GM23338 (cell line): ENCODE measurements around the gene IFI35. TPM values are rescaled to one million over a fixed set of nuclear protein-coding genes. Genes with fewer than 3 reads are reported as not detected.

Experiments
- ATAC-seq: fragments of 200-7000 bp; cut with Tn5 transposase; 3 replicates; pipeline ENCODE4 v1.9.1; 2020
- DNase-seq: peaks from one replicate; pipeline ENCODE4 v3.0.0-alpha.2; 2015; ENCODE audit warnings: low spot score
- H2AFZ ChIP-seq: fragments of 200-600 bp; sonication (generic); 2 replicates; pipeline ENCODE4 v1.8.0; 2016; ENCODE audit warnings: antibody characterized with exemption, mild to moderate bottlenecking, moderate library complexity
- H3F3A ChIP-seq: fragments of 200-600 bp; sonication (generic); replicated peaks from 2 replicates; pipeline ENCODE4 v1.8.0; 2017; ENCODE audit warnings: antibody characterized with exemption, mixed run types, low read depth
- H3K27ac ChIP-seq: fragments of 200-600 bp; sonication (generic); 2 replicates; pipeline ENCODE4 v1.6.1; 2016; ENCODE audit warnings: low read depth
- H3K27me3 ChIP-seq: fragments of 200-600 bp; sonication (generic); 2 replicates; pipeline ENCODE4 v1.8.0; 2016; ENCODE audit warnings: mild to moderate bottlenecking, mixed run types, moderate library complexity; ENCODE audit not compliant: insufficient read depth
- H3K36me3 ChIP-seq: fragments of 200-600 bp; sonication (generic); 2 replicates; pipeline ENCODE4 v1.8.0; 2016; ENCODE audit warnings: mild to moderate bottlenecking; ENCODE audit not compliant: insufficient read depth
- H3K4me1 ChIP-seq: fragments of 200-600 bp; sonication (generic); 2 replicates; pipeline ENCODE4 v1.8.0; 2016; ENCODE audit warnings: mild to moderate bottlenecking, moderate library complexity; ENCODE audit not compliant: insufficient read depth
- H3K4me2 ChIP-seq: fragments of 200-600 bp; sonication (generic); 2 replicates; pipeline ENCODE4 v1.7.1; 2017; ENCODE audit warnings: mixed run types
- H3K4me3 ChIP-seq: fragments of 200-600 bp; sonication (generic); 2 replicates; pipeline ENCODE4 v1.6.1; 2016; ENCODE audit warnings: mixed run types
- H3K79me2 ChIP-seq: fragments of 200-600 bp; sonication (generic); replicated peaks from 2 replicates; pipeline ENCODE4 v1.8.0; 2017; ENCODE audit warnings: mild to moderate bottlenecking; ENCODE audit not compliant: insufficient read depth
- H3K9me2 ChIP-seq: fragments of 200-600 bp; sonication (generic); 2 replicates; pipeline ENCODE4 v1.8.0; 2017; ENCODE audit not compliant: insufficient read depth
- H4K20me1 ChIP-seq: fragments of 200-600 bp; sonication (generic); replicated peaks from 2 replicates; pipeline ENCODE4 v1.8.0; 2017; ENCODE audit warnings: mild to moderate bottlenecking; ENCODE audit not compliant: insufficient read depth
- H3K27ac Mint-ChIP-seq: 2 replicates; pipeline ENCODE4 v1.8.0; 2020; ENCODE audit warnings: inconsistent platforms, mild to moderate bottlenecking, moderate library complexity, mixed read lengths
- H3K27me3 Mint-ChIP-seq: 3 replicates; pipeline ENCODE4 v1.8.0; 2022; ENCODE audit warnings: low read depth, mild to moderate bottlenecking, moderate library complexity, mixed read lengths, inconsistent platforms; ENCODE audit not compliant: insufficient read depth, poor library complexity
- H3K36me3 Mint-ChIP-seq: 3 replicates; pipeline ENCODE4 v1.8.0; 2021; ENCODE audit warnings: low read depth, mild to moderate bottlenecking, inconsistent platforms, moderate library complexity, mixed read lengths
- H3K4me1 Mint-ChIP-seq: 3 replicates; pipeline ENCODE4 v1.8.0; 2020; ENCODE audit warnings: mild to moderate bottlenecking, inconsistent platforms, mixed read lengths
- H3K4me3 Mint-ChIP-seq: 3 replicates; pipeline ENCODE4 v1.8.0; 2021; ENCODE audit warnings: moderate library complexity, mild to moderate bottlenecking, inconsistent platforms, mixed read lengths
- H3K9me3 Mint-ChIP-seq: 3 replicates; pipeline ENCODE4 v1.8.0; 2020; ENCODE audit warnings: moderate library complexity, mild to moderate bottlenecking, inconsistent platforms, mixed read lengths
- CREB1 ChIP-seq: fragments of 250-450 bp; sonication (Bioruptor Pico); IDR thresholded peaks from 2 replicates; pipeline ENCODE4 v1.5.0; 2020; ENCODE audit warnings: low read depth, mild to moderate bottlenecking, moderate library complexity
- CTCF ChIP-seq, 2 experiments: fragments of 200-600 bp in 1 of 2; sonication (generic) in 1 of 2; conservative IDR thresholded peaks; 2 replicates each; pipeline versions ENCODE4 v1.5.1 to v1.6.1; 2016 to 2017; ENCODE audit warnings: antibody characterized with exemption in 2 of 2, low read depth in 2 of 2, mild to moderate bottlenecking in 2 of 2, moderate library complexity in 1 of 2
- EZH2 ChIP-seq: fragments of 200-600 bp; sonication (generic); IDR thresholded peaks from one replicate; pipeline ENCODE4 v1.8.0; 2017; ENCODE audit warnings: antibody characterized with exemption, mild to moderate bottlenecking, low read depth; ENCODE audit not compliant: unreplicated experiment
- EZH2phosphoT487 ChIP-seq: fragments of 200-600 bp; sonication (generic); IDR thresholded peaks from one replicate; pipeline ENCODE4 v1.8.1; 2018; ENCODE audit warnings: antibody characterized with exemption; ENCODE audit not compliant: unreplicated experiment
- JUNB ChIP-seq: IDR thresholded peaks from one replicate; pipeline ENCODE4 v1.6.1; 2016; ENCODE audit warnings: antibody characterized with exemption; ENCODE audit not compliant: unreplicated experiment
- NANOG ChIP-seq: IDR thresholded peaks from 2 replicates; pipeline ENCODE4 v1.6.1; 2016; ENCODE audit warnings: antibody characterized with exemption, borderline replicate concordance
- POLR2AphosphoS5 ChIP-seq: IDR thresholded peaks from 2 replicates; pipeline ENCODE4 v1.6.1; 2016; ENCODE audit warnings: antibody characterized with exemption, low read depth
- STAT1 ChIP-seq: IDR thresholded peaks from one replicate; pipeline ENCODE4 v1.6.1; 2016; ENCODE audit warnings: antibody characterized with exemption; ENCODE audit not compliant: unreplicated experiment
- ZNF114 ChIP-seq: fragments of 250-450 bp; sonication (Bioruptor Pico); IDR thresholded peaks from 2 replicates; pipeline ENCODE4 v1.5.0; 2020; ENCODE audit warnings: mild to moderate bottlenecking, moderate library complexity
- ZNF331 ChIP-seq: fragments of 250-450 bp; sonication (Bioruptor Pico); IDR thresholded peaks from 2 replicates; pipeline ENCODE4 v1.5.0; 2020; ENCODE audit warnings: low read depth, mild to moderate bottlenecking, moderate library complexity
- polyA plus RNA-seq: library from polyadenylated mRNA; unstranded; fragments of >200 nt; fragmentation: Nextera tagmentation; extraction: Ambion mirVana; gene quantifications from 2 replicates; pipeline ENCODE4 v1.2.1, GENCODE V29; 2016
- total RNA-seq: library from RNA; depleted of rRNA; stranded (reverse); fragments of >200 nt; shearing (Covaris generic); gene quantifications from 2 replicates; pipeline ENCODE4 v1.2.3, GENCODE V29; 2014
- TF ChIP-seq, protein P1 (sequence below): IDR thresholded peaks from one replicate; pipeline ENCODE4 v1.6.1; 2018; ENCODE audit warnings: antibody characterized with exemption; ENCODE audit not compliant: unreplicated experiment
- TF ChIP-seq, protein P2 (sequence below): fragments of 250-450 bp; sonication (Bioruptor Pico); IDR thresholded peaks from 2 replicates; pipeline ENCODE4 v1.5.0; 2020; ENCODE audit warnings: mild to moderate bottlenecking, moderate library complexity
- TF ChIP-seq, protein P3 (sequence below): IDR thresholded peaks from 2 replicates; pipeline ENCODE4 v1.6.1; 2016; ENCODE audit warnings: antibody characterized with exemption

The IFI35 gene
- total and polyA plus RNA-seq, 2 experiments from 2014 or later, result 1.8 to 2.3 TPM

DNA sequence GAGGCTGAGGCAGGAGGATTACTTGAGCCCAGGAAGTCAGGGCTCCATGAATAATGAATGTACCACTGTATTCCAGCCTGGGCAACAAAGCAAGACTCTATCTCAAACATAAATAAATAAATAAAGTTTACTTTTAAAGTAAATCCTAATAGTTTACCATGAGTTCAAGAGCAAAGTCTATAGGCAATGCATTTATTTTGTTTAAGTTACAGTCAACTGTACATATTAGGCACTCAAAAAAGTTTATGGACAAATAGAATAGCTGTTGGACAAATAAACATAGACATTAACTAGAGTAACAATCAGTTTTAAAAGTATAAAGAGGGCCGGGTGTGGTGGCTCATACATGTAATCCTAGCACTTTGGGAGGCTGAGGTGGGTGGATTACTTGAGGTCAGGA lies 38.7 kb upstream of the IFI35 start:
- peaks cover 7% of the 10 kb centered on the region; the same call in 1 of the 2 replicates for H3K4me1 ChIP-seq
- DNase-seq, result no peak

More for the DNA sequence above, 38.7 kb upstream of the IFI35 start:
- H3K9me3 Mint-ChIP-seq, result peaks cover 13% of the 10 kb centered on the region; the same call in 2 of the 3 replicates
- Histone ChIP-seq H3K79me2 (peaks cover 11% of the 10 kb centered on the region), H3K4me2 (no peak overlapping the region), H3K27ac (no peak overlapping the region), H4K20me1 (no peaks in the 10 kb centered on the region), H2AFZ (no peak overlapping the region), H3K36me3 (no peaks in the 10 kb centered on the region), H3K9me2 (no peaks in the 10 kb centered on the region; the same call in 1 of the 2 replicates), H3K4me3 (no peak overlapping the region), H3F3A (0 out of 2 replicates have a peak, but pooled peaks cover 8% of the 10 kb centered on the region), H3K27me3 (no peaks in the 10 kb centered on the region)
- H3K4me1 Mint-ChIP-seq, result peaks cover 5% of the 10 kb centered on the region
- peaks cover 8% of the 10 kb centered on the region for H3K27me3 Mint-ChIP-seq
- no peak for ATAC-seq
- TF ChIP-seq, protein P1, sequence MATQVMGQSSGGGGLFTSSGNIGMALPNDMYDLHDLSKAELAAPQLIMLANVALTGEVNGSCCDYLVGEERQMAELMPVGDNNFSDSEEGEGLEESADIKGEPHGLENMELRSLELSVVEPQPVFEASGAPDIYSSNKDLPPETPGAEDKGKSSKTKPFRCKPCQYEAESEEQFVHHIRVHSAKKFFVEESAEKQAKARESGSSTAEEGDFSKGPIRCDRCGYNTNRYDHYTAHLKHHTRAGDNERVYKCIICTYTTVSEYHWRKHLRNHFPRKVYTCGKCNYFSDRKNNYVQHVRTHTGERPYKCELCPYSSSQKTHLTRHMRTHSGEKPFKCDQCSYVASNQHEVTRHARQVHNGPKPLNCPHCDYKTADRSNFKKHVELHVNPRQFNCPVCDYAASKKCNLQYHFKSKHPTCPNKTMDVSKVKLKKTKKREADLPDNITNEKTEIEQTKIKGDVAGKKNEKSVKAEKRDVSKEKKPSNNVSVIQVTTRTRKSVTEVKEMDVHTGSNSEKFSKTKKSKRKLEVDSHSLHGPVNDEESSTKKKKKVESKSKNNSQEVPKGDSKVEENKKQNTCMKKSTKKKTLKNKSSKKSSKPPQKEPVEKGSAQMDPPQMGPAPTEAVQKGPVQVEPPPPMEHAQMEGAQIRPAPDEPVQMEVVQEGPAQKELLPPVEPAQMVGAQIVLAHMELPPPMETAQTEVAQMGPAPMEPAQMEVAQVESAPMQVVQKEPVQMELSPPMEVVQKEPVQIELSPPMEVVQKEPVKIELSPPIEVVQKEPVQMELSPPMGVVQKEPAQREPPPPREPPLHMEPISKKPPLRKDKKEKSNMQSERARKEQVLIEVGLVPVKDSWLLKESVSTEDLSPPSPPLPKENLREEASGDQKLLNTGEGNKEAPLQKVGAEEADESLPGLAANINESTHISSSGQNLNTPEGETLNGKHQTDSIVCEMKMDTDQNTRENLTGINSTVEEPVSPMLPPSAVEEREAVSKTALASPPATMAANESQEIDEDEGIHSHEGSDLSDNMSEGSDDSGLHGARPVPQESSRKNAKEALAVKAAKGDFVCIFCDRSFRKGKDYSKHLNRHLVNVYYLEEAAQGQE, result no peak
- TF ChIP-seq CTCF (conservative IDR thresholded peaks at IDR 0.05; ENCODE audit: low read depth in 2 of 2) (no peak), CREB1 (no peak), POLR2AphosphoS5 (no peak), ZNF114 (CRISPR knock-in tag) (no peak), ZNF331 (no peak), NANOG (no peak), STAT1 (no peak), JUNB (no peak), EZH2 (no peak), EZH2phosphoT487 (no peak)
- TF ChIP-seq, protein P2, sequence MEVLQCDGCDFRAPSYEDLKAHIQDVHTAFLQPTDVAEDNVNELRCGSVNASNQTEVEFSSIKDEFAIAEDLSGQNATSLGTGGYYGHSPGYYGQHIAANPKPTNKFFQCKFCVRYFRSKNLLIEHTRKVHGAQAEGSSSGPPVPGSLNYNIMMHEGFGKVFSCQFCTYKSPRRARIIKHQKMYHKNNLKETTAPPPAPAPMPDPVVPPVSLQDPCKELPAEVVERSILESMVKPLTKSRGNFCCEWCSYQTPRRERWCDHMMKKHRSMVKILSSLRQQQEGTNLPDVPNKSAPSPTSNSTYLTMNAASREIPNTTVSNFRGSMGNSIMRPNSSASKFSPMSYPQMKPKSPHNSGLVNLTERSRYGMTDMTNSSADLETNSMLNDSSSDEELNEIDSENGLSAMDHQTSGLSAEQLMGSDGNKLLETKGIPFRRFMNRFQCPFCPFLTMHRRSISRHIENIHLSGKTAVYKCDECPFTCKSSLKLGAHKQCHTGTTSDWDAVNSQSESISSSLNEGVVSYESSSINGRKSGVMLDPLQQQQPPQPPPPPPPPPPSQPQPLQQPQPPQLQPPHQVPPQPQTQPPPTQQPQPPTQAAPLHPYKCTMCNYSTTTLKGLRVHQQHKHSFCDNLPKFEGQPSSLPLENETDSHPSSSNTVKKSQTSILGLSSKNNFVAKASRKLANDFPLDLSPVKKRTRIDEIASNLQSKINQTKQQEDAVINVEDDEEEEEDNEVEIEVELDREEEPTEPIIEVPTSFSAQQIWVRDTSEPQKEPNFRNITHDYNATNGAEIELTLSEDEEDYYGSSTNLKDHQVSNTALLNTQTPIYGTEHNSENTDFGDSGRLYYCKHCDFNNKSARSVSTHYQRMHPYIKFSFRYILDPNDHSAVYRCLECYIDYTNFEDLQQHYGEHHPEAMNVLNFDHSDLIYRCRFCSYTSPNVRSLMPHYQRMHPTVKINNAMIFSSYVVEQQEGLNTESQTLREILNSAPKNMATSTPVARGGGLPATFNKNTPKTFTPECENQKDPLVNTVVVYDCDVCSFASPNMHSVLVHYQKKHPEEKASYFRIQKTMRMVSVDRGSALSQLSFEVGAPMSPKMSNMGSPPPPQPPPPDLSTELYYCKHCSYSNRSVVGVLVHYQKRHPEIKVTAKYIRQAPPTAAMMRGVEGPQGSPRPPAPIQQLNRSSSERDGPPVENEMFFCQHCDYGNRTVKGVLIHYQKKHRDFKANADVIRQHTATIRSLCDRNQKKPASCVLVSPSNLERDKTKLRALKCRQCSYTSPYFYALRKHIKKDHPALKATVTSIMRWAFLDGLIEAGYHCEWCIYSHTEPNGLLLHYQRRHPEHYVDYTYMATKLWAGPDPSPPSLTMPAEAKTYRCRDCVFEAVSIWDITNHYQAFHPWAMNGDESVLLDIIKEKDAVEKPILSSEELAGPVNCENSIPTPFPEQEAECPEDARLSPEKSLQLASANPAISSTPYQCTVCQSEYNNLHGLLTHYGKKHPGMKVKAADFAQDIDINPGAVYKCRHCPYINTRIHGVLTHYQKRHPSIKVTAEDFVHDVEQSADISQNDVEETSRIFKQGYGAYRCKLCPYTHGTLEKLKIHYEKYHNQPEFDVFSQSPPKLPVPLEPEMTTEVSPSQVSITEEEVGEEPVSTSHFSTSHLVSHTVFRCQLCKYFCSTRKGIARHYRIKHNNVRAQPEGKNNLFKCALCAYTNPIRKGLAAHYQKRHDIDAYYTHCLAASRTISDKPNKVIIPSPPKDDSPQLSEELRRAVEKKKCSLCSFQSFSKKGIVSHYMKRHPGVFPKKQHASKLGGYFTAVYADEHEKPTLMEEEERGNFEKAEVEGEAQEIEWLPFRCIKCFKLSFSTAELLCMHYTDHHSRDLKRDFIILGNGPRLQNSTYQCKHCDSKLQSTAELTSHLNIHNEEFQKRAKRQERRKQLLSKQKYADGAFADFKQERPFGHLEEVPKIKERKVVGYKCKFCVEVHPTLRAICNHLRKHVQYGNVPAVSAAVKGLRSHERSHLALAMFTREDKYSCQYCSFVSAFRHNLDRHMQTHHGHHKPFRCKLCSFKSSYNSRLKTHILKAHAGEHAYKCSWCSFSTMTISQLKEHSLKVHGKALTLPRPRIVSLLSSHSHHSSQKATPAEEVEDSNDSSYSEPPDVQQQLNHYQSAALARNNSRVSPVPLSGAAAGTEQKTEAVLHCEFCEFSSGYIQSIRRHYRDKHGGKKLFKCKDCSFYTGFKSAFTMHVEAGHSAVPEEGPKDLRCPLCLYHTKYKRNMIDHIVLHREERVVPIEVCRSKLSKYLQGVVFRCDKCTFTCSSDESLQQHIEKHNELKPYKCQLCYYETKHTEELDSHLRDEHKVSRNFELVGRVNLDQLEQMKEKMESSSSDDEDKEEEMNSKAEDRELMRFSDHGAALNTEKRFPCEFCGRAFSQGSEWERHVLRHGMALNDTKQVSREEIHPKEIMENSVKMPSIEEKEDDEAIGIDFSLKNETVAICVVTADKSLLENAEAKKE (CRISPR knock-in tag), result no peak
- TF ChIP-seq, protein P3, sequence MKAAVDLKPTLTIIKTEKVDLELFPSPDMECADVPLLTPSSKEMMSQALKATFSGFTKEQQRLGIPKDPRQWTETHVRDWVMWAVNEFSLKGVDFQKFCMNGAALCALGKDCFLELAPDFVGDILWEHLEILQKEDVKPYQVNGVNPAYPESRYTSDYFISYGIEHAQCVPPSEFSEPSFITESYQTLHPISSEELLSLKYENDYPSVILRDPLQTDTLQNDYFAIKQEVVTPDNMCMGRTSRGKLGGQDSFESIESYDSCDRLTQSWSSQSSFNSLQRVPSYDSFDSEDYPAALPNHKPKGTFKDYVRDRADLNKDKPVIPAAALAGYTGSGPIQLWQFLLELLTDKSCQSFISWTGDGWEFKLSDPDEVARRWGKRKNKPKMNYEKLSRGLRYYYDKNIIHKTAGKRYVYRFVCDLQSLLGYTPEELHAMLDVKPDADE, result no peak
- no peak overlapping the region for H3K4me3 Mint-ChIP-seq
- H3K27ac Mint-ChIP-seq, result no peak overlapping the region
- H3K36me3 Mint-ChIP-seq, result peaks cover 10% of the 10 kb centered on the region
